ENCODE data around the gene CLPTM1. TPM values are rescaled to one million over a fixed set of nuclear protein-coding genes. Genes with fewer than 3 reads are reported as not detected.

CLPTM1 gene
- total and polyA plus RNA-seq, 4 donors: 35.9 to 130 (median 85.3) TPM

DNA sequence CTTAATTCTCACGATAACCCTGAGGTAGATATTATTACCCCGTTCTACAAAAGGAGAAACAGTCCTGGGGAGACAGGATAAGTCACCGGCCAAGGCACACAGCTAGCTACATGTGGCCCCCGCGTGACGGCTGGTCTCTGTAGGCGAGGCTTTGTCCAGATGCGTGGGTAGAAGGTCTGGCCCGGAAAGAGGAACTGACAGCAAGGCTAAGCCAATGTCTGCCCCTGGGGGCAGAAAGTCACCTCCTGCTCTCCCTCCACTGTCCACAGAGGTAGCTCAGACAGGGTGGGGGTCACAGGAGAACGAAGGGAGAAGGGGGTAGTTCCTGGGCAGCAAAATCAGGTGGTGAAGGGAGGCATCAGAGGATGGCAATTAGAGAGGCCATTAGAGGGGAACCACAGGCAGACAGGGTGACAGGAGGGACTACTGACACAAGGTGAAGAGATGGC is 11.4 kb upstream of the CLPTM1 start:
- peak; percentile 58 for ATAC-seq (ENCODE audit: insufficient read depth, low FRiP score)

GRCh38 chr19:44947041-44947581 is 8.1 kb upstream of the CLPTM1 start:
- Histone ChIP-seq H3K4me1 (ENCODE audit: control insufficient read depth in 5 of 5, insufficient read depth in 5 of 5, low read length in 5 of 5) (peaks cover 0 to 6% (median 0%) of the 10 kb centered on the region in 5 donors), H3K36me3 (ENCODE audit: control insufficient read depth in 4 of 4, insufficient read depth in 4 of 4, low read length in 4 of 4) (peaks cover 0 to 5% (median 3%) of the 10 kb centered on the region in 4 donors), H3K9ac (ENCODE audit: insufficient read depth in 1 of 2, low read length in 2 of 2) (no peak overlapping the region), H3K4me3 (no peak overlapping the region), H3K27me3 (ENCODE audit: control insufficient read depth in 3 of 3, insufficient read depth in 3 of 3, low read length in 2 of 3) (no peaks in the 10 kb centered on the region), H3K9me3 (ENCODE audit: control insufficient read depth in 4 of 4, insufficient read depth in 3 of 4, low read length in 3 of 4) (no peaks in the 10 kb centered on the region), H3K27ac (ENCODE audit: low read depth in 1 of 2, low read length in 1 of 2) (peak overlapping the region in 1 of 2 donors; percentile 39)
- no peak for DNase-seq
- WGBS, 2 donors: 74 to 85% methylated on average over 13 of the region's 13 CpGs
- TF ChIP-seq, protein P1, sequence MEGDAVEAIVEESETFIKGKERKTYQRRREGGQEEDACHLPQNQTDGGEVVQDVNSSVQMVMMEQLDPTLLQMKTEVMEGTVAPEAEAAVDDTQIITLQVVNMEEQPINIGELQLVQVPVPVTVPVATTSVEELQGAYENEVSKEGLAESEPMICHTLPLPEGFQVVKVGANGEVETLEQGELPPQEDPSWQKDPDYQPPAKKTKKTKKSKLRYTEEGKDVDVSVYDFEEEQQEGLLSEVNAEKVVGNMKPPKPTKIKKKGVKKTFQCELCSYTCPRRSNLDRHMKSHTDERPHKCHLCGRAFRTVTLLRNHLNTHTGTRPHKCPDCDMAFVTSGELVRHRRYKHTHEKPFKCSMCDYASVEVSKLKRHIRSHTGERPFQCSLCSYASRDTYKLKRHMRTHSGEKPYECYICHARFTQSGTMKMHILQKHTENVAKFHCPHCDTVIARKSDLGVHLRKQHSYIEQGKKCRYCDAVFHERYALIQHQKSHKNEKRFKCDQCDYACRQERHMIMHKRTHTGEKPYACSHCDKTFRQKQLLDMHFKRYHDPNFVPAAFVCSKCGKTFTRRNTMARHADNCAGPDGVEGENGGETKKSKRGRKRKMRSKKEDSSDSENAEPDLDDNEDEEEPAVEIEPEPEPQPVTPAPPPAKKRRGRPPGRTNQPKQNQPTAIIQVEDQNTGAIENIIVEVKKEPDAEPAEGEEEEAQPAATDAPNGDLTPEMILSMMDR (IDR thresholded peaks at IDR 0.05; ENCODE audit: control extremely low read depth, extremely low read depth): no peak
- ATAC-seq (ENCODE audit: insufficient read depth, low FRiP score): no peak

More for the DNA sequence above, 11.4 kb upstream of the CLPTM1 start:
- WGBS, 2 donors: 31 to 56% methylated on average over 10 of the region's 10 CpGs
- Histone ChIP-seq H3K4me1 (ENCODE audit: control insufficient read depth in 5 of 5, insufficient read depth in 5 of 5, low read length in 5 of 5) (peaks cover 0 to 1% (median 0%) of the 10 kb centered on the region in 5 donors), H3K27me3 (ENCODE audit: control insufficient read depth in 3 of 3, insufficient read depth in 3 of 3, low read length in 2 of 3) (no peaks in the 10 kb centered on the region), H3K4me3 (no peak overlapping the region), H3K27ac (ENCODE audit: low read depth in 1 of 2, low read length in 1 of 2) (no peak overlapping the region), H3K36me3 (ENCODE audit: control insufficient read depth in 4 of 4, insufficient read depth in 4 of 4, low read length in 4 of 4) (no peaks in the 10 kb centered on the region), H3K9me3 (ENCODE audit: control insufficient read depth in 4 of 4, insufficient read depth in 3 of 4, low read length in 3 of 4) (no peaks in the 10 kb centered on the region), H3K9ac (ENCODE audit: insufficient read depth in 1 of 2, low read length in 2 of 2) (no peak overlapping the region)
- TF ChIP-seq, protein P1 (IDR thresholded peaks at IDR 0.05; ENCODE audit: control extremely low read depth, extremely low read depth): no peak
- no peak for DNase-seq

DNA sequence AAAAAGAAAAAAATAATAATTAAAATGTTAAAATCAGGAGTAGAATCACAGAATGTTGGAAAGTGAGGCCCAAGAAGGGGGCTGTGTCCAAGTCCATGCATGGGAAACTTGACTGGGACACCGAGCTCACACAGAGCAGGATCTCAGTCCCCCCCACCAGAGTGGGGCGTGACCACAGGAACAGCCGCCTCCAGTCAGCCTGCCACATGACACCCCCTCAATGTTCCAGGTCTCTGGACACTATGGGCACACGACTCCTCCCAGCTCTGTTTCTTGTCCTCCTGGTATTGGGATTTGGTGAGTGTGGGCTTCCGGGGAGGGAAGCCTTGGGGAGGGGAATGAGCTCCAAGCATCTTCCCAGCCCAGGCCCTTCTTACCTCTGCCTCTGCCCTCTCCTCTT is 6.9 kb upstream of the CLPTM1 start:
- H3K36me3 ChIP-seq (ENCODE audit: control insufficient read depth in 4 of 4, insufficient read depth in 4 of 4, low read length in 4 of 4): peaks cover 0 to 5% (median 3%) of the 10 kb centered on the region in 4 donors
- H3K27me3 ChIP-seq (ENCODE audit: control insufficient read depth in 3 of 3, insufficient read depth in 3 of 3, low read length in 2 of 3): no peaks in the 10 kb centered on the region
- no peak overlapping the region for H3K4me3 ChIP-seq
- H3K4me1 ChIP-seq (ENCODE audit: control insufficient read depth in 5 of 5, insufficient read depth in 5 of 5, low read length in 5 of 5): peaks cover 0 to 6% (median 0%) of the 10 kb centered on the region in 5 donors
- H3K9me3 ChIP-seq (ENCODE audit: control insufficient read depth in 4 of 4, insufficient read depth in 3 of 4, low read length in 3 of 4): no peaks in the 10 kb centered on the region
- no peak overlapping the region for H3K27ac ChIP-seq (ENCODE audit: low read depth in 1 of 2, low read length in 1 of 2)
- ATAC-seq (ENCODE audit: insufficient read depth, low FRiP score): no peak
- H3K9ac ChIP-seq (ENCODE audit: insufficient read depth in 1 of 2, low read length in 2 of 2): no peak overlapping the region
- TF ChIP-seq, protein P1 (IDR thresholded peaks at IDR 0.05; ENCODE audit: control extremely low read depth, extremely low read depth): no peak
- no peak for DNase-seq
- 80 to 82% methylated on average over 5 of the region's 5 CpGs for WGBS, 2 donors

Measured in lung (tissue), 12 donors.